K562 (cell line): ENCODE results near the gene FAM83F. TPM values are rescaled to one million over a fixed set of nuclear protein-coding genes. Genes with fewer than 3 reads are reported as not detected.

Experiments
- ATAC-seq: fragments of 200-7000 bp; cut with Tn5 transposase; 3 replicates; pipeline ENCODE4 v1.9.1; 2020; ENCODE audit warnings: moderate library complexity
- BruUV-seq: library from RNA; stranded (reverse); fragments of 400-500 nt; replicated peaks from 2 replicates; lab custom pipeline; 2021; lab: Mats Ljungman, UMichigan
- CTCF ChIA-PET: fragments of 300-600 bp; formaldehyde crosslinking; extraction: SDS; loops from one replicate; lab custom pipeline; 2021; ENCODE audit warnings: low intra/inter-chr PET ratio; lab: Yijun Ruan, JAX
- POLR2A ChIA-PET: fragments of 300-600, 350-650 bp; sonication (Branson Sonifier 250); formaldehyde crosslinking; extraction: SDS; loops from one replicate; lab custom pipeline; 2021; ENCODE audit warnings: antibody characterized with exemption, inconsistent platforms; lab: Yijun Ruan, JAX
- DNase-seq, 4 experiments: peaks; one replicate each; pipeline versions ENCODE4 v3.0.0 to v3.0.0-alpha.2; 2011 to 2018; ENCODE audit warnings: low spot score in 3 of 4, mixed read lengths in 3 of 4; ENCODE audit errors: extremely low read depth in 1 of 4
- FAIRE-seq: peaks from 2 replicates; lab custom pipeline; 2011; peaks lifted over from hg19 to GRCh38; lab: Jason Lieb, UNC
- H2AFZ ChIP-seq: 2 replicates; pipeline ENCODE4 v1.6.0; 2011; ENCODE audit warnings: low read depth, low read length, control low read depth, inconsistent platforms
- H3K27ac ChIP-seq: fragments of 200-600 bp; 3 replicates; pipeline ENCODE4 v1.8.0; 2011; ENCODE audit warnings: low read depth, mild to moderate bottlenecking, control low read depth, inconsistent platforms, low read length, moderate library complexity, mixed read lengths; ENCODE audit errors: extremely low read depth
- H3K27me3 ChIP-seq, 2 experiments: fragments of 300-600 bp in 1 of 2; 2 replicates in 1 of 2; 3 replicates in 1 of 2; pipeline versions ENCODE4 v1.6.0 to v1.8.0; 2011; ENCODE audit warnings: inconsistent platforms in 2 of 2, low read length in 2 of 2, mild to moderate bottlenecking in 1 of 2, mixed read lengths in 1 of 2, moderate library complexity in 1 of 2; ENCODE audit not compliant: control insufficient read depth in 2 of 2, insufficient read depth in 2 of 2
- H3K36me3 ChIP-seq: fragments of 300-600 bp; 3 replicates; pipeline ENCODE4 v1.8.0; 2011; ENCODE audit warnings: mild to moderate bottlenecking, low read length, inconsistent platforms; ENCODE audit not compliant: control insufficient read depth, insufficient read depth
- H3K4me1 ChIP-seq, 2 experiments: fragments of 200-600 bp in 1 of 2; replicated peaks in 1 of 2; 2 replicates in 1 of 2; 3 replicates in 1 of 2; pipeline versions ENCODE4 v1.5.1 to v1.8.0; 2011; ENCODE audit warnings: inconsistent platforms in 2 of 2, low read length in 2 of 2, mild to moderate bottlenecking in 1 of 2, mixed read lengths in 1 of 2, moderate library complexity in 1 of 2; ENCODE audit not compliant: control insufficient read depth in 2 of 2, insufficient read depth in 2 of 2
- H3K4me2 ChIP-seq: 2 replicates; pipeline ENCODE4 v1.6.1; 2011; ENCODE audit warnings: low read length, control low read depth, inconsistent platforms, mixed read lengths; ENCODE audit not compliant: insufficient read depth
- H3K4me3 ChIP-seq: fragments of 200-600 bp; sonication (generic), shearing (Covaris generic); 2 replicates; pipeline ENCODE4 v1.5.1; 2016; ENCODE audit warnings: control low read depth, inconsistent platforms
- H3K79me2 ChIP-seq: fragments of 200-600 bp; 3 replicates; pipeline ENCODE4 v1.8.0; 2011; ENCODE audit warnings: low read length, inconsistent platforms; ENCODE audit not compliant: control insufficient read depth, insufficient read depth
- H3K9ac ChIP-seq, 2 experiments: 2 replicates each; pipeline versions ENCODE4 v1.6.0 to v1.6.1; 2011; ENCODE audit warnings: low read depth in 2 of 2, low read length in 2 of 2, control low read depth in 1 of 2, inconsistent platforms in 1 of 2, mild to moderate bottlenecking in 1 of 2, mixed read lengths in 1 of 2; ENCODE audit not compliant: insufficient read depth in 1 of 2
- H3K9me1 ChIP-seq: one replicate; pipeline ENCODE4 v1.6.0; 2011; ENCODE audit warnings: inconsistent platforms, mild to moderate bottlenecking, low read length, moderate library complexity; ENCODE audit not compliant: control insufficient read depth, insufficient read depth
- H3K9me3 ChIP-seq: replicated peaks from 2 replicates; pipeline ENCODE4 v1.5.1; 2011; ENCODE audit warnings: low read depth, low read length, inconsistent platforms; ENCODE audit not compliant: control insufficient read depth, insufficient read depth
- H4K20me1 ChIP-seq: replicated peaks from 2 replicates; pipeline ENCODE4 v1.6.1; 2011; ENCODE audit warnings: low read length, inconsistent platforms, mixed read lengths; ENCODE audit not compliant: control insufficient read depth, insufficient read depth
- GABPB2 ChIP-seq: fragments of 250-450 bp; sonication (Bioruptor Pico); conservative IDR thresholded peaks from 2 replicates; pipeline ENCODE4 v1.5.1; 2021; ENCODE audit warnings: mild to moderate bottlenecking
- HDGF ChIP-seq: fragments of 450-650 bp; IDR thresholded peaks from 2 replicates; pipeline ENCODE4 v1.6.1; 2016
- HLTF ChIP-seq: fragments of 450-650 bp; IDR thresholded peaks from 2 replicates; pipeline ENCODE4 v1.6.1; 2016
- HMG20A ChIP-seq: fragments of 450-650 bp; formaldehyde crosslinking; conservative IDR thresholded peaks from 2 replicates; pipeline ENCODE4 v1.4.0; 2020; ENCODE audit warnings: mild to moderate bottlenecking, mixed read lengths
- NFE2L1 ChIP-seq: fragments of 450-650 bp; IDR thresholded peaks from 2 replicates; pipeline ENCODE4 v1.6.1; 2016; ENCODE audit warnings: missing genetic modification characterization, low read depth, mild to moderate bottlenecking, missing compliant biosample characterization, moderate library complexity, borderline replicate concordance
- POLR2AphosphoS5 ChIP-seq: IDR thresholded peaks from 2 replicates; pipeline ENCODE4 v1.6.1; 2011; ENCODE audit warnings: mild to moderate bottlenecking, low read depth, low read length, moderate library complexity; ENCODE audit not compliant: control insufficient read depth, insufficient read depth
- PPARD ChIP-seq: fragments of 250-450 bp; sonication (Bioruptor Pico); IDR thresholded peaks from 2 replicates; pipeline ENCODE4 v1.8.0; 2022; ENCODE audit warnings: inconsistent platforms, mild to moderate bottlenecking, moderate library complexity
- RAD51 ChIP-seq: fragments of 450-650 bp; IDR thresholded peaks from 2 replicates; pipeline ENCODE4 v1.7.1; 2016; ENCODE audit warnings: low read depth, mild to moderate bottlenecking, borderline replicate concordance
- RBFOX2 ChIP-seq: fragments of 200-400 bp; formaldehyde crosslinking; IDR thresholded peaks from 2 replicates; pipeline ENCODE4 v1.6.1; 2017; ENCODE audit warnings: low read depth, mild to moderate bottlenecking, low read length, moderate library complexity
- RHOXF2B ChIP-seq: fragments of 250-450 bp; sonication (Bioruptor Pico); conservative IDR thresholded peaks from 2 replicates; pipeline ENCODE4 v1.5.1; 2021
- SAP30 ChIP-seq: fragments of 200-600 bp; sonication (generic); IDR thresholded peaks from 2 replicates; pipeline ENCODE4 v1.6.1; 2012; ENCODE audit warnings: borderline replicate concordance, low read depth, mild to moderate bottlenecking, moderate library complexity, low read length, control low read depth, inconsistent platforms; ENCODE audit not compliant: insufficient read depth, poor library complexity, severe bottlenecking
- SIX5 ChIP-seq, 2 experiments: IDR thresholded peaks; 2 replicates each; pipeline ENCODE4 v1.6.1; 2011; ENCODE audit warnings: low read length in 2 of 2, borderline replicate concordance in 1 of 2, low read depth in 1 of 2, mild to moderate bottlenecking in 1 of 2, moderate library complexity in 1 of 2; ENCODE audit not compliant: insufficient read depth in 1 of 2
- TEAD1 ChIP-seq, 2 experiments: fragments of 450-650 bp in 1 of 2; sonication (generic) in 1 of 2; formaldehyde crosslinking; IDR thresholded peaks; 2 replicates each; pipeline versions ENCODE4 v1.4.0 to v1.8.0; 2020 to 2022; ENCODE audit warnings: mild to moderate bottlenecking in 2 of 2, missing genetic modification reagents in 1 of 2
- ZBTB5 ChIP-seq: fragments of 450-650 bp; IDR thresholded peaks from 2 replicates; pipeline ENCODE4 v1.6.1; 2017; ENCODE audit warnings: antibody characterized with exemption
- ZNF175 ChIP-seq: fragments of 200-800 bp; sonication (Bioruptor generic); IDR thresholded peaks from 2 replicates; pipeline ENCODE4 v1.6.1; 2016; ENCODE audit warnings: low read depth, mild to moderate bottlenecking, missing genetic modification characterization, missing compliant biosample characterization
- WGBS: fragments of 100-300 bp; shearing (Covaris generic); methylation state at CpG from one replicate; pipeline ENCODE4 v1.1.6; 2016; ENCODE audit warnings: low coverage, mixed read lengths; ENCODE audit not compliant: insufficient coverage; ENCODE audit errors: missing lambda C conversion rate; 5-methylcytosine and 5-hydroxymethylcytosine counted together
- in situ Hi-C: fragments of 300-500 bp; cut with MboI; formaldehyde crosslinking; loops from 4 replicates; pipeline ENCODE4 v1.15.0; 2018; ENCODE audit warnings: inconsistent platforms, mixed read lengths
- intact Hi-C: fragments of 100-400 bp; cut with micrococcal nuclease; formaldehyde crosslinking; loops from 2 replicates; pipeline ENCODE4 v1.14.2; 2022
- polyA plus RNA-seq, 8 experiments: library from polyadenylated mRNA; depleted of rRNA in 4 of 8; stranded (reverse) in 5 of 8; unstranded in 3 of 8; fragments of >200 nt; fragmentation: Nextera tagmentation in 2 of 8; fragmentation: Illumina TruSeq in 1 of 8; extraction: Ambion mirVana in 2 of 8; extraction: Trizol in 1 of 8; gene quantifications; 2 replicates each; pipeline versions ENCODE4 v1.2.1 to v1.2.3, GENCODE V29; 2011 to 2014; ENCODE audit warnings: inconsistent platforms in 1 of 8, missing spikeins in 1 of 8
- total RNA-seq, 7 experiments: library from RNA; depleted of rRNA in 6 of 7; stranded (reverse); fragments of >200 nt in 6 of 7; fragmentation: Illumina TruSeq in 2 of 7; extraction: Trizol in 2 of 7; gene quantifications; 2 replicates each; pipeline versions ENCODE4 v1.2.1 to v1.2.3, GENCODE V29; 2011 to 2021; ENCODE audit warnings: low replicate concordance in 1 of 7
- TF ChIP-seq, protein P1 (sequence below): fragments of 450-650 bp; IDR thresholded peaks from 2 replicates; pipeline ENCODE4 v1.7.1; 2018; ENCODE audit warnings: mild to moderate bottlenecking, low read depth; ENCODE audit not compliant: partially characterized antibody
- TF ChIP-seq, protein P2 (sequence below): fragments of 450-650 bp; IDR thresholded peaks from 2 replicates; pipeline ENCODE4 v1.6.1; 2017; ENCODE audit warnings: mild to moderate bottlenecking, moderate library complexity

Gene FAM83F
- total and polyA plus RNA-seq, 9 of the 15 experiments (the other 6 are each of a cell fraction or from before 2014, with no cell fraction given): under 0.01 to 0.13 (median 0.04) TPM; not detected in 1

DNA sequence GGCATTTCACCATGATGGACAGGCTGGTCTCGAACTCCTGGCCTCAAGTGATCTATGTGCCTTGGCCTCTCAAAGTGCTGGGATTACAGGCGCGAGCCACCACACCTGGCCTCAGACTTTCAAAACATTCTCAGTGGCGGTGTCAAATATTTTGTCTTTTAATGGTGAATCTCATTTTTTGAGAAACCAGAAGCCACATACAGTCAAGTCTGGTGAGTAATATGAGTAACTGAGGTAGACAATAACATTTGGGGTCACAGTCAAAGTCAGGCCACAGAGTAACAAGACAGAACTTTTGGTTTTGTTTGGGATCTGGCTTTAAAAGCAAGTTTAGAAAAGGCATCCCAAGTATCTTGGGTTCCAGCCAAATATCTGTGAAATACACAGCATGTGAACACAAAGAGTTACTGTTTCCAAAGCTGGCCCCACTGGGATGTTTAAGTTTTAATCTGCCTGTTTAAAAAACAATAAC, 40.1 kb upstream of the FAM83F start:
- Histone ChIP-seq H4K20me1 (no peaks in the 10 kb centered on the region), H3K27ac (no peak overlapping the region), H3K4me1 (peaks cover 16 to 52% of the 10 kb centered on the region in 2 experiments), H3K9ac (no peak overlapping the region), H3K9me1 (no peaks in the 10 kb centered on the region), H2AFZ (no peak overlapping the region), H3K36me3 (peaks cover 90% of the 10 kb centered on the region), H3K4me3 (no peak overlapping the region), H3K27me3 (no peaks in the 10 kb centered on the region), H3K4me2 (no peak overlapping the region), H3K9me3 (0 out of 2 replicates have a peak, but pooled peaks cover 3% of the 10 kb centered on the region), H3K79me2 (peaks cover 48% of the 10 kb centered on the region)
- FAIRE-seq (no peak), ATAC-seq (no peak), DNase-seq (no peak)
- intact Hi-C loops (no loop called here), in situ Hi-C loops (no loop called here)
- no TSS peak for BruUV-seq
- CTCF ChIA-PET: no interaction called here
- 98% methylated on average over 4 of the region's 4 CpGs for WGBS
- POLR2A ChIA-PET: interaction anchor here (2.2 kb wide), 1 partner anchor 11 kb away, joined by 12 read pairs; no protein-coding TSS in a partner anchor
- TF ChIP-seq TEAD1 (CRISPR knock-in tag; IDR thresholded peaks at IDR 0.05): no peak
- TF ChIP-seq RHOXF2B (CRISPR knock-in tag): no peak
- no peak for TF ChIP-seq GABPB2
- TF ChIP-seq, protein P1, sequence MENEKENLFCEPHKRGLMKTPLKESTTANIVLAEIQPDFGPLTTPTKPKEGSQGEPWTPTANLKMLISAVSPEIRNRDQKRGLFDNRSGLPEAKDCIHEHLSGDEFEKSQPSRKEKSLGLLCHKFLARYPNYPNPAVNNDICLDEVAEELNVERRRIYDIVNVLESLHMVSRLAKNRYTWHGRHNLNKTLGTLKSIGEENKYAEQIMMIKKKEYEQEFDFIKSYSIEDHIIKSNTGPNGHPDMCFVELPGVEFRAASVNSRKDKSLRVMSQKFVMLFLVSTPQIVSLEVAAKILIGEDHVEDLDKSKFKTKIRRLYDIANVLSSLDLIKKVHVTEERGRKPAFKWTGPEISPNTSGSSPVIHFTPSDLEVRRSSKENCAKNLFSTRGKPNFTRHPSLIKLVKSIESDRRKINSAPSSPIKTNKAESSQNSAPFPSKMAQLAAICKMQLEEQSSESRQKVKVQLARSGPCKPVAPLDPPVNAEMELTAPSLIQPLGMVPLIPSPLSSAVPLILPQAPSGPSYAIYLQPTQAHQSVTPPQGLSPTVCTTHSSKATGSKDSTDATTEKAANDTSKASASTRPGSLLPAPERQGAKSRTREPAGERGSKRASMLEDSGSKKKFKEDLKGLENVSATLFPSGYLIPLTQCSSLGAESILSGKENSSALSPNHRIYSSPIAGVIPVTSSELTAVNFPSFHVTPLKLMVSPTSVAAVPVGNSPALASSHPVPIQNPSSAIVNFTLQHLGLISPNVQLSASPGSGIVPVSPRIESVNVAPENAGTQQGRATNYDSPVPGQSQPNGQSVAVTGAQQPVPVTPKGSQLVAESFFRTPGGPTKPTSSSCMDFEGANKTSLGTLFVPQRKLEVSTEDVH: no peak
- TF ChIP-seq HMG20A: no peak
- no peak for TF ChIP-seq HDGF
- TF ChIP-seq SAP30: no peak
- no peak for TF ChIP-seq HLTF
- TF ChIP-seq RAD51: no peak
- no peak for TF ChIP-seq SIX5 (IDR thresholded peaks at IDR 0.05; ENCODE audit: borderline replicate concordance in 1 of 2, insufficient read depth in 1 of 2, low read depth in 1 of 2, low read length in 2 of 2)
- TF ChIP-seq, protein P2, sequence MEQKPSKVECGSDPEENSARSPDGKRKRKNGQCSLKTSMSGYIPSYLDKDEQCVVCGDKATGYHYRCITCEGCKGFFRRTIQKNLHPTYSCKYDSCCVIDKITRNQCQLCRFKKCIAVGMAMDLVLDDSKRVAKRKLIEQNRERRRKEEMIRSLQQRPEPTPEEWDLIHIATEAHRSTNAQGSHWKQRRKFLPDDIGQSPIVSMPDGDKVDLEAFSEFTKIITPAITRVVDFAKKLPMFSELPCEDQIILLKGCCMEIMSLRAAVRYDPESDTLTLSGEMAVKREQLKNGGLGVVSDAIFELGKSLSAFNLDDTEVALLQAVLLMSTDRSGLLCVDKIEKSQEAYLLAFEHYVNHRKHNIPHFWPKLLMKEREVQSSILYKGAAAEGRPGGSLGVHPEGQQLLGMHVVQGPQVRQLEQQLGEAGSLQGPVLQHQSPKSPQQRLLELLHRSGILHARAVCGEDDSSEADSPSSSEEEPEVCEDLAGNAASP: no peak
- TF ChIP-seq ZNF175 (CRISPR knock-in tag): no peak
- no peak for TF ChIP-seq RBFOX2
- TF ChIP-seq ZBTB5: no peak
- TF ChIP-seq NFE2L1 (tag): no peak
- no peak for TF ChIP-seq PPARD (CRISPR knock-in tag)
- no peak for TF ChIP-seq POLR2AphosphoS5
